Daoy (cell line): ENCODE measurements around the gene MALSU1. TPM values are rescaled to one million over a fixed set of nuclear protein-coding genes. Genes with fewer than 3 reads are reported as not detected.
A peak's percentile ranks its signal among the peaks of the same experiment; 100 is the strongest.

Source experiments
- DNase-seq: peaks from one replicate; pipeline ENCODE4 v3.0.0-alpha.2; 2015; ENCODE audit warnings: low read depth
- total RNA-seq: library from RNA; depleted of rRNA; stranded (reverse); fragments of >200 nt; shearing (Covaris generic); gene quantifications from 2 replicates; pipeline ENCODE4 v1.2.3, GENCODE V29; 2014; rRNA removed

MALSU1 gene
- 146 and 158 TPM in 2 replicates for total RNA-seq

DNA sequence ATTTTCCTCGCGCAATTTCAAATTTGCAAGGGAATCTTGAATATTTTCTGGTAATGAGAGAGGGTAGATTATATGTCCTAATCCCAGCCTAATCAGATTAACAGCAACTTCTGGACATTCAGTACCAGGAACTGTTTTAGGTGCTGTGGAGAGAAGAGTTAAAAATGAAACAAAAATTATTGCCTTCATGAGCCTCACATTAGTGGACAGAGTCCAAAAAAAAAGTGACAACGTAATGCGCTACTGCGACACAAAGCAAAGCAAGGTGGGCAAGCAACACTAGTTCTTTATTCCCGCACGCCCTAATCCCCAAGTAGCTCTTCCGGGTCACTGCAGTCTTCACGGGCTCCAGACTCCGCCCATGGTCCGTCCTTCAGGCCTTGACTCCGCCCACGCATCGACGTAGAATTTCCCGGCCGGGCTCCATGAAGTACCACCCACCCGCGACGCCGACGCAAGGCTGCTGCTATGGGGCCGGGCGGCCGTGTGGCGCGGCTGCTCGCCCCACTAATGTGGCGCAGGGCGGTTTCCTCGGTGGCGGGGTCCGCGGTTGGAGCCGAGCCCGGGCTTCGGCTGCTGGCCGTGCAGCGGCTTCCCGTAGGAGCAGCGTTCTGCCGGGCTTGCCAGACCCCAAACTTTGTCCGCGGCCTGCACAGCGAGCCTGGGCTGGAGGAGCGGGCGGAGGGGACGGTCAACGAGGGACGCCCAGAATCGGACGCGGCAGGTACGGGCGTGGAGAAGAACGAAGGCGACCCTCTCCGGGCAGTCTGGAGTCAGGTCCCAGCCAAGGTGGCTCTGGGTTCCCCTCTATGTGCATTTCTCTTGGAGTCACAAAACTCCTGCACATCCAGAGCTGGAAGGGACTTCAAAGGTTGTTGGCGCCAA lies at the start of gene MALSU1:
Gene MALSU1, plus strand, starts transcription at position 455 of the 885 bp plus-strand sequence. Its CDS starts 14 bp downstream, at position 469.
- DNase-seq, result peak; percentile 99

DNA sequence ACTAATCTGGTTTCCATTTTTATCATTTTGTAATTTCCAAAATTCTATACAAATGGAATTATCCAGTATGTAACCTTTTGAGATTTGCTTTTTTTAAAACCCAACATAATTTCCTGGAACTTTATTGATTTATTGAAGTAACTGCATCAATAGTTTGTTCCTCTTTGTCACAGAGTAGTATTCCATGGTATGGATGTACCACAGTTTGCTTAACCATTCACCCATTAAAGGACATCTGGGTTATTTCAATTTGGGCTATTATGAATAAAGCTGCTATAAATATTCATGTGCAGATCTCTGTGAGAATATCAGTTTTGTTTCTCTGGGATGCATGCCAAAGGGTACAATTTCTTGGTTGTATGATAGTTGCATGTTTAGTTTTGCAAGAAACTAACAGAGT lies 49.7 kb upstream of the MALSU1 start:
- no peak for DNase-seq

DNA sequence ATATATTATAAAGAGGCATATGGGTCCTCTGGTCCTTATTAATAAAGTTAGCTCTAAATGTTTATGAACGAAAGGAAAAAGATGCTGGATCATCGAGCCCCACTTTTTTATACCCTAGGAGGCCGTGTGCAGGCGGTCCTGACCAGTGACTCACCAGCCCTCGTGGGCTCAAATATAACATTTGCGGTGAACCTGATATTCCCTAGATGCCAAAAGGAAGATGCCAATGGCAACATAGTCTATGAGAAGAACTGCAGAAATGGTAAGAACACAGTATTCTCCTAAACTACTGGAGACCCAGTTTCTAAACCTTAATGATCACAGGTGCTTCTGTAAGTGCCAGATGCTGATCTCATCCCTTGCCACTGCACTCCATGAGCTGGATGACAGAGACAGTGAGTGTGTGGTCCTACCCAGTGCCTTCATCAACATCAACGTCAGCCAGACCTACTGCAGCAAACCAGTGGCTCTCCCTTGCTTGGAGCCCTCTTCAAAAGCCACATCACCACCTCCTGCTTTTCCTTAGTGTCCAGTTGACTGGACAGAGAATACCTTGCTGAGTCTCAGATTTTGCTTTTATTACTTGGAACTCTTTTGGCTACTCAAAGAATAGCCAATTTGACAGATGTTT lies 45.0 kb upstream of the MALSU1 start:
- DNase-seq, result peak; percentile 92

DNA sequence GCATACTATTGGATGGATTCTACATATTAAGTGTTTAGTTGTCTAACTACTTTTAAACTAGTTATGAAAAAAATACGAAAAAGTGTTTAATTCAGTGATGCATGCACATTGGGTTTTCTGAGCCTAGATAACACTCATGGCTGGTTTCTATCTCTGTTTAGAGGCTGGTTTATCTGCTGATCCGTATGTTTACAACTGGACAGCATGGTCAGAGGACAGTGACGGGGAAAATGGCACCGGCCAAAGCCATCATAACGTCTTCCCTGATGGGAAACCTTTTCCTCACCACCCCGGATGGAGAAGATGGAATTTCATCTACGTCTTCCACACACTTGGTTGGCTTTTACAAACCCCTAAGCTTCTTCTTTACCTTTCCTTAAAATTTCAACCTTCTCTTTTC lies 42.4 kb upstream of the MALSU1 start:
- DNase-seq, result no peak

DNA sequence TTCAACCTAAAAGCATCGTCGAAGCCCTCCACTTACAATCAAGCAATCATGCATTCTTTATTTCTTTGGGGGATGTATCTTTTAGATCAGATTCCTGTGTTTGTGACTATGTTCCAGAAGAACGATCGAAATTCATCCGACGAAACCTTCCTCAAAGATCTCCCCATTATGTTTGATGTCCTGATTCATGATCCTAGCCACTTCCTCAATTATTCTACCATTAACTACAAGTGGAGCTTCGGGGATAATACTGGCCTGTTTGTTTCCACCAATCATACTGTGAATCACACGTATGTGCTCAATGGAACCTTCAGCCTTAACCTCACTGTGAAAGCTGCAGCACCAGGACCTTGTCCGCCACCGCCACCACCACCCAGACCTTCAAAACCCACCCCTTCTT lies 38.8 kb upstream of the MALSU1 start:
- DNase-seq, result no peak

DNA sequence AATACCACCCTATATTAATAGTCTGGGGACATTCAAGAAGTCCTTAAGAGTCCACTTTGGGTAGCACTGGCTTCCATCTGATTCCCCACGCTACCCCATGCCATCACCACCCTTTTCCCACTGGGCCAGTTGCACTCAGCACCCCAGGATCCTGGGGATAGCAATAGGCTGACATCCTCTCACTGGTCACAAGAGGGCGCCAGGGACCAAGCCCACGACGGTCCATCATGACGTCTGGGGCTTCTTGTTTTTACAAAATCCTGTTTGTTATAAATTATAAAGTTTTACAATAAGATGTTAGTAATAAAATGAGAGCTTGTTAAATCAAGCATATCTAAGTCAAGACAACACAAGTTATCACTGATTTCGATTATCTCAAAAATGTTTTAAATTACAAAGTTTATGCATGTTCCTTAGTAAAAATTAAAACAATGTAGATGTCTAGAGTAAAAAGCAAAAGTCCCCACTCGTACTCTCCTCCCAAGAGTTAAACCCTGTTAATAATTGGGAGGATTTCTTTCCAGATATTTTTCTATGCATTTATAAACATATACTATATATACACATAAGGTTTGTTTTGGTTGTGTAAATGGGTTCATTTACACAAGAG lies 37.2 kb upstream of the MALSU1 start:
- DNase-seq, result peak; percentile 86

DNA sequence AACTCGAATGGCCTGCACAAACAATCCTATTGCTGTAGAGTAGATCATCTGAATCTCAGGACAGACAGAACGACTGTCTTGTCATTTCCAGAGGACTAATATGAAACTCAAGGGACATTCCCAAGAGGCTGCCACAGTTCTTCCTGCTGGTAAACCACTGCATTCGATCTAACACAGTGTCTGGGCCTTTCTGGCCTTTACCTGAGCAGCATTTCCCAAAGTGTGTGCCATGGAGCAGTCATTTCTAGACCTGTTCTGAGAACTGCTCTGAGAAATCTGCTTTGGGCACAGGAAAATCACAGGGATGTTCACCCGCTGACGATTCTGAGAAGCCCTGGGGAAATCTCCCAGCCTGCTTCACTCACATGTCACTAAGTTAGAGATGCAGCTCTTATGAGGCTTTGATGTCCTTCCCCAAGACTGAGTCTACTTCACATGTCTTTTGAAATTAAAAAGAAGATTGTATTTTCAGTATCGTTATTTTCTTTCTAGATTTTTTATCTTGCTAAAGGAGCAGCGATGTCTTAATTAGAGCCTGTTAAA lies 34.2 kb upstream of the MALSU1 start:
- DNase-seq, result no peak

DNA sequence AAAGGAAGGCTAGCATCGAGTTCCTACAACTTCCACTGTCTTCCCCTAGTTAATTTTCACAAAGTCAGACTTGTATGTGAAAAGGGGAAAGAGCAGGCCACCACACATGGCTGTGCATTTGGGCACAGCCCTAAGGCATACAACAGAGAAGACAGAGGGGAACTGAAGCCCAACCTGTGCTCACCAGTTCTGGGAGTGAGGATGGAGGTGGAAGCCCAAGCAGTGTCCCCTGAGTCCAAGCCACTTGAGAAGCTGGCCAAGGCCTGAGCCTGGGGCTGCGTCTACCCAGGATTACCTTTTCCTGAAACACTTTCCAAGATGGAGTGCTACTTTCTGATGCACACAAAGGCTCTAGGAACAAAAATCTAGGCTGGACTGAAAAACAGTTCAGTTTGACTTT lies 32.2 kb upstream of the MALSU1 start:
- no peak for DNase-seq

DNA sequence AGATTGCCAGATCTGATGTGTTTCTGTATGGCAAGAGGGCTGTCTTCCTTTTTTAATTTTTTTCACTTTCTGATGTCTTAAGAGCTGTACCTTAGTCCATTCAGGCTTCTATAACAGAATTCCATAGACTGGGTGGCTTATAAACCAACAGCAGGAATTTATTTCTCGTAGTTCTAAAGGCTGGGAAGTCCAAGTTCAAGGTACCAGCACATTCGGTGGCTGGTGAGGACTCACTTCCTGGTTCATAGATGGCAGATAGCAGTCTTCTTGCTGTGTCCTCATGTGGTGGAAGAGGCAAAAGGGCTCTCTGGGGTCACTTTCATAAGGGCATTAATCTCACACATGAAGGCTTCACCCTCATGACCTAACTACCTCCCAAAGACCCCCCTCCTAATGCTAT lies 31.8 kb upstream of the MALSU1 start:
- DNase-seq, result no peak

DNA sequence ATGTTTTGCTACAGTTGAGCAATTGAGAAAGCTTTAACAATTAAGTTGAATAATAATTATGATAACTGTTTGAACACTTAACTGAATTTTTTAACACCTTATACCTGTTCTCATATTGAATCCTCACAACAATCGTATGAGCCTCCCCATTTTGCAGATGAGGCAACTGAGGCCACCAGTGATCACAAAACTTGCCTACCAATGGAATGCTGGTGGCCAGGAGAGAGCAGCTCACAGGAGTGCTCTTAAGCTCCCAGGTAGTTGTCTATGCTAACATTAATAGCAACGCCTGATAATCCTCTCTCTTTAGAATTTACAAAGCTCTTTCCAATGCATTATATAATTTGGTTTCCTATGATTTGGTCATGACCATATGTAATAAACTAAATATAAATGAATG lies 31.0 kb upstream of the MALSU1 start:
- DNase-seq, result no peak

DNA sequence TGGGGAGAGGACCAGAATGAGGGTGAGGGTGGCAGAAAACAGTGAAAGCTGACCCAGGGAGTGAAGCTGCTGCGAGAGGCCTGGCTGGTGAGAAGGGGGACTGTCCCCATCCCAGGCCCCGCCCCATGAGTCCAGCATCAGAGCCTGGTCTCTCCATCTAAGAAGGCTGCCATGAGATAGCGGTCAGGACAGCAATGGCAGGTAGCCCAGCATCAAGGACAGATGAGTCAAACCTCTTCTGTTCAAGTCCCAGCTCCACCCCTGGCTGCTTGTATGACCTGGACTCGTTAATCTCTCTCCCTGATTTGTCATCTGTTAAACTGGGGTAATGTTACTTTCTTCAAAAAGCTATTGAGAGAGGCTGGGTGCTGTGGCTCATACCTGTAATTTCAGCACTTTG lies 30.4 kb upstream of the MALSU1 start:
- peak; percentile 53 for DNase-seq

DNA sequence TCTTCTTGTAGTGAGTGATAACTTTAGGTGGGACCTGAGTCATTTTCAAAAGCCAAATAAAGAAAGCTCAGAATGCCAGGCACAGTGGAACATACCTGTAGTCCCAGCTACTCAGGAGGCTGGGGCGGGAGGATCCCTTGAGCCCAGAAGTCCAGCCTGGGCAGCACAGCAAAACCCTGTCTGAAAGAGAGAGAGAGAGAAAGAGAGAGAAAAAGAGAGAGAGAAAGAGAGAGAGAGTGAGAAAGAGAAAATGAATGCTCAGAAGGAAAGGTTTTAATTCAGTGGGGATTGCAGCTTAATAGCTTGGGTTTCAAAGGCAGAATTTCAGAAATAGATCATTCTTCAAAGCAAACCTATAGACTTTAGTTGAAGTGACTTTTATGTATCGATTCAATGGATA lies 26.9 kb upstream of the MALSU1 start:
- no peak for DNase-seq

DNA sequence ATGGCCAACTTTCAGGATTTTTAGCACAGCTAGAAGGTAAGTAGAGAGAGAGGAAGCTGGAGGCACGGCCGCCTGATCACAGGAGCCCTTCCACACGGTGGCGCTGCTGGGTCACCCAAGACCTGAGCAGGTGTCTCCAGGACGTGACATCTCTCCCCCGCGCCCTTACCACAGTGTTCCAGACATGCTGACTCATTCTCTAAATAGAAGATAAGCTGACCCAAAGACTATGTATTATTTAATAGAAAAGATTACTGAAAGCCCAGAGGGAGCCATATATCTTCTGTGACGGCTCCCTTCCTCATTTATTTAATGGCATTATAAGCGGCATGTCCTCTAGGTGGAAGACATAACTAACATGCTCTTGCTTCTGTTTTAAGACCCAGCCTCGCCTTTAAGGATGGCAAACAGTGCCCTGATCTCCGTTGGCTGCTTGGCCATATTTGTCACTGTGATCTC lies 26.0 kb upstream of the MALSU1 start:
- peak; percentile 100 for DNase-seq

DNA sequence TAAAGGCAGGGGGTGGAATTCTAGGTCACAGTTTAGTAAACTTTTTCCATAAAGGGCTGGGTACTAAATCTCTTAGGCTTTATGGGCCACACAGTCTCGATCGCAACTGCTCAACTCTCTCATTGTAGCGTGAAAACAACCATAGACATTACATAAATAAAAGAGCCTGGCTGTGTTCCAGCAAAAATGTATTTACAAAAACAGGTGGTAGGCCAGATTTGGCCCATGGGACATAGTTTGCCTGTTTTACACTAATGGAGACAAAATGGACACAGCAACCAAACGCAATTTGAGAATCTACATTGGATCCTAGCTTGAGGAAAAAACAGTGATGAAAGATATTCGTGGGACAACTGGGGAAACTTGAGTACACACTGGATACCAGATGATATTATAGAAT lies 23.2 kb upstream of the MALSU1 start:
- DNase-seq, result no peak

DNA sequence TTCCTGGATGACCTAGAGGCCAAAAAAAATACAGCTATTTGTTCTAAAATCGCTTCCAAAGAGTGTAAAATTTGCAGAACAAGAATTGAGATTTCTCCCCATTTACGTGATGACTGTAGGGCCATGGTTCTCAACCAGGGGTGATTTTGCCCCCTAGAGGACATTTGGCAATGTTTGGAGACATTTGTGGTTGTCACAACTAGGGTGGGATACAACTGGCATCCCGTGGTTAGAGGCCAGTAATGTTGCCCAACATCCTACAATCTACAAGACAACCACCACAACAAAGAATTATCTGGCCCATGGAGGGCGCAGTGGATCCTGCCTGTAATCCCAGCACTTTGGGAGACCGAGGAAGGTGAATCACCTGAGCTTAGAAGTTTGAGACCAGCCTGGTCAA lies 22.8 kb upstream of the MALSU1 start:
- no peak for DNase-seq

DNA sequence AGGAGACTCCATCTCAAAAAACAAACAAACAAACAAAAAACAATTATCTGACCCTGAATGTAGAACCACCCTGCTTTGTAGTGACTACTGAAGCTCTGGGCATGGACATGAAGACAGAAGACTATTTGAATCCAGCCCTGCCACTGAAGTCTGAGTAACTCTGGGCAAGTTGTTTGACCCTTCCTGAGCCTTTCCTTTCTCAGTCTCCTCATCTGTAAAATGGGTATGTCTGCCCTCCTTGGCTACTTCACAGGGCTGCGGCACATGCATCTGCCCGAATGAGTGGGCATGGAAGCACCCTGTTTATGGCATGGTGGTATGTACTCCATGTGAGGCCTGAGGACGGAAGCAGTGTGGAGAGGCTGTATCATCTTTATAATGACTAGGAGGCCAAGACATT lies 22.2 kb upstream of the MALSU1 start:
- no peak for DNase-seq

DNA sequence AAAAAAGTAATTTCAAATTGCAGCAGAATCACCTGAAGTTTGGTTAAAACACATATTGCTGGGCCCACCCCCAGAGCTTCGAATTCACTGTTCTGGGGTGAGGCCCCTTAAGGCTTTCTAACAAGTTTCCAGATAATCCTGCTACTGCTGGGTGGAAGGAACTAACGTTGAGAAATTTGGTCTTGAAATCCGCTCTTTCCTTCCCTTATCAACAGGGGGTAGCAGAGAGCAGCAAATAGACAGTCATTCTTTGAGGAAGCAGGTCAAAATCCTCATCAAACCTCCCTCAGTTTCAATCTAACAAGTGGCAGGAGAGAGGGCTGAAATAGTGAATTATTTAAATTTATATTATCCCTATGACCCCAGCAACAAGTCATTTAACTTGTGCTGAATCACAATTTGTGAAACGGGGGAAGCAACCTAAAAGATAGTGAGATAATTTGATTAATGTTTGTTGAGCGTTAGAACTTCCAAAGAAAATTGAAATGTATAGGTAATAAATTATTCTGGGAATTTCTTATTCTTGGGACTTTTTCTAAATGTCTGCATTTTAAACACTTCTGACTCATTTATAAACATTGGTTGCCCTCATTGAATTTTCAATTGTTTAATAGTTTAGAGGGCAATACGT lies 21.7 kb upstream of the MALSU1 start:
- DNase-seq, result peak; percentile 82

DNA sequence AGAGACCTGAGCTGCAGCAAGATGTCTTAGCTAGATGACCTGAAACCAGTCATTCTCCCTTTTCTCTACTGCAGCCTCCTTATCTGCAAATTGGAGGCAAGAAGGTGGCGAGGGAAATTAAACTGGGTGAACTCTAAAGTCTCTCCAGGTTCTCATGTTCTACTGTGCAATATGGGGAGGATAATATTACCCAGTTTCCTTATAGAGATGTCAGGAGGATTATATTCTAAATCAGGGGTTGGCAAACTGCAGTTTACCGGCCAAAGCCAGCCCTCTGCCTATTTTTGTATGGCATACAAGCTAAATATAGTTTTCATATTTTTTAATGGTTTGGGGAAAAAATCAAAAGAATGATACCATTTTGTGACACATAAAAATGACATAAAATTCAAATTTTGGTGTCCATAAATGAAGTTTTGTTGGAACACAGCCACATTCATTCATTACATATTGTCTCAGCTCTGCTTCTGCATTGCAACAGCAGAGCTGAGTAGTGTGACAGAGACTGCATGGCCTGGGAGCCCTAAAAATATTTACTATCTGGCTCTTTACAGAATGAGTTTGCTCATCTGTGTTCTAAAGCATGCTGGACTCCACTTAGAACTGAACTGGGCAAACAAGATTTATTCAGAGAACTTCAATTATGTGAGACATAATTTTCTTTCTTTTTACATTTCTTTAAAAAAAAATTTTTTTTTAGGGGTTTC lies 19.2 kb upstream of the MALSU1 start:
- DNase-seq, result no peak

DNA sequence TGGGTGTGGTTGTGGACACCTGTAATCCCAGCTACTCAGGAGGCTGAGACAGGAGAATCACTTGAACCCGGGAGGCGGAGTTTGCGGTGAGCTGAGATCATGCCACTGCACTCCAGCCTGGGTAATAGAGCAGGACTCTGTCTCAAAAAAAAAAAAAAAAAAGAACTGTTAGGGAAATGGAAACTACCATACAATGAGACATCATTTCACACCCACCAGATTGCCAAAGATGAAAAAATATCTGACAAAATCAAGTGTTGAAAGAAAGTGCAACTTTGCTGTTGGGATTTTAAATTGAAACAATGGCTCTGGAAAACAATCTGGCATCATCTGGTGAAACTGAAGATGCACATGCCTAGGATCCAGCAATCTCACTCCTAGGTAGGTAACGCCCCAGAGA lies 16.1 kb upstream of the MALSU1 start:
- DNase-seq, result no peak

DNA sequence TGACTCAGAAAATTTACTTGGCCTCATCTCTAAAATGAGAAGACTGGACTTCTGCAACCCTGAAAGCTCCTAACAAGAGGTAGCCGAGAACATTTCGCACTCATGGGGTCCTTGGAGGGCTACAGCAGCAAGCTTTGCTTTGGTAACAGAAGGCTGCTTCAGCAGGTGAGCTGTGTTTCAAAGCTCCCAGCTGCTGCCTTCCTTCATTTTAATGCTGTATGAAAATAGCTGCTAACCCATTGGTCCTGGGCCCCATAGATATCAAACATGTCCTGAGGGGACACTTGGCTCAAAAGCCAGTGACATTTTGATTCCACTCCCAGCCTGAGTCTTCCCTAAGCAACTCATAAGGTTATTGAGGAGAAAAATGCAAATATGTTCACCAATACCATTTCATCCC lies 14.3 kb upstream of the MALSU1 start:
- no peak for DNase-seq
